DMS114 treated with DMSO at 0.1 percent for 48 hours (cell line): ENCODE results near the gene USP17L13.
"Not testable (repeated sequence)": the region's sequence is repeated elsewhere in the genome, so short reads cannot be mapped to it uniquely, and the experiment has no call there.

Experiments used
- DNase-seq: peaks from one replicate; lab custom pipeline; 2025; ENCODE audit not compliant: unreplicated experiment; lab: John Stamatoyannopoulos, UW

The USP17L13 gene

GRCh38 chr4:9224596-9224995 is at the start of gene USP17L13:
Gene USP17L13, plus strand, starts transcription at chr4:9224896. Its CDS starts 0 bp downstream, at chr4:9224896.
- not testable (repeated sequence) for DNase-seq

GRCh38 chr4:9210357-9210756 is 14.3 kb upstream of the USP17L13 start, which contains the start of gene USP17L10:
Gene USP17L10, plus strand, starts transcription at chr4:9210657. Its CDS starts 0 bp downstream, at chr4:9210657.
- not testable (repeated sequence) for DNase-seq

- not testable (repeated sequence) for DNase-seq
Observed at GRCh38 chr4:9214701-9215100, 10.0 kb upstream of the USP17L13 start.

GRCh38 chr4:9215105-9215504 is 9.6 kb upstream of the USP17L13 start, which contains the start of gene USP17L11:
Gene USP17L11, plus strand, starts transcription at chr4:9215405. Its CDS starts 0 bp downstream, at chr4:9215405.
- not testable (repeated sequence) for DNase-seq

GRCh38 chr4:9219852-9220251 is 4.8 kb upstream of the USP17L13 start, which contains the start of gene USP17L12:
Gene USP17L12, plus strand, starts transcription at chr4:9220152. Its CDS starts 0 bp downstream, at chr4:9220152.
- not testable (repeated sequence) for DNase-seq

GRCh38 chr4:9230249-9230648 is 5.6 kb downstream of the USP17L13 start:
- not testable (repeated sequence) for DNase-seq

GRCh38 chr4:9234085-9234484 is 9.4 kb downstream of the USP17L13 start, which contains the start of gene USP17L15:
Gene USP17L15, plus strand, starts transcription at chr4:9234385. Its CDS starts 0 bp downstream, at chr4:9234385.
- DNase-seq = not testable (repeated sequence)

GRCh38 chr4:9238461-9238860 is 13.8 kb downstream of the USP17L13 start:
- DNase-seq = not testable (repeated sequence)

- not testable (repeated sequence) for DNase-seq
Observed at GRCh38 chr4:9243579-9243978, 18.9 kb downstream of the USP17L13 start, which contains the start of gene USP17L17. Gene USP17L17, plus strand, starts transcription at chr4:9243879. Its CDS starts 0 bp downstream, at chr4:9243879.

- not testable (repeated sequence) for DNase-seq
Observed at GRCh38 chr4:9247953-9248680, 23.4 kb downstream of the USP17L13 start, which contains the start of gene USP17L18. Gene USP17L18, plus strand, starts transcription at chr4:9248630. Its CDS starts 0 bp downstream, at chr4:9248630.

GRCh38 chr4:9253078-9253477 is 28.4 kb downstream of the USP17L13 start, which contains the start of gene USP17L19:
Gene USP17L19, plus strand, starts transcription at chr4:9253378. Its CDS starts 0 bp downstream, at chr4:9253378.
- DNase-seq = not testable (repeated sequence)

GRCh38 chr4:9257824-9258223 is 33.1 kb downstream of the USP17L13 start, which contains the start of gene USP17L20:
Gene USP17L20, plus strand, starts transcription at chr4:9258124. Its CDS starts 0 bp downstream, at chr4:9258124.
- DNase-seq = not testable (repeated sequence)

- not testable (repeated sequence) for DNase-seq
Observed at GRCh38 chr4:9262572-9262971, 37.9 kb downstream of the USP17L13 start, which contains the start of gene USP17L21. Gene USP17L21, plus strand, starts transcription at chr4:9262872. Its CDS starts 0 bp downstream, at chr4:9262872.

GRCh38 chr4:9267319-9267718 is 42.6 kb downstream of the USP17L13 start, which contains the start of gene USP17L22:
Gene USP17L22, plus strand, starts transcription at chr4:9267619. Its CDS starts 0 bp downstream, at chr4:9267619.
- DNase-seq = not testable (repeated sequence)

- not testable (repeated sequence) for DNase-seq
Observed at GRCh38 chr4:9271719-9272118, 47.0 kb downstream of the USP17L13 start.
